HG03039 (cell line): Measurements from ENCODE around the gene IL10.
"Not testable (repeated sequence)": the region's sequence is repeated elsewhere in the genome, so short reads cannot be mapped to it uniquely, and the experiment has no call there.

ENCODE experiments used
- ATAC-seq: cut with Tn5 transposase; IDR thresholded peaks from one replicate; pipeline ENCODE4 v1.9.1; 2021; ENCODE audit warnings: mild to moderate bottlenecking, moderate library complexity; ENCODE audit not compliant: unreplicated experiment

IL10 gene

GRCh38 chr1:206768472-206769303, 3.6 kb downstream of the IL10 start:
- ATAC-seq: peak; percentile 1

GRCh38 chr1:206766251-206766856, 5.9 kb downstream of the IL10 start:
- peak; percentile 43 for ATAC-seq

- ATAC-seq: not testable (repeated sequence)
Measured at GRCh38 chr1:206765771-206766170, 6.5 kb downstream of the IL10 start.

- ATAC-seq: not testable (repeated sequence)
Measured at GRCh38 chr1:206762741-206763364, 9.4 kb downstream of the IL10 start.

- no peak for ATAC-seq
Measured at GRCh38 chr1:206761159-206761768, 11.0 kb downstream of the IL10 start.

- no peak for ATAC-seq
Measured at GRCh38 chr1:206760590-206760989, 11.7 kb downstream of the IL10 start.

GRCh38 chr1:206757524-206758266, 14.6 kb downstream of the IL10 start:
- ATAC-seq: no peak

DNA sequence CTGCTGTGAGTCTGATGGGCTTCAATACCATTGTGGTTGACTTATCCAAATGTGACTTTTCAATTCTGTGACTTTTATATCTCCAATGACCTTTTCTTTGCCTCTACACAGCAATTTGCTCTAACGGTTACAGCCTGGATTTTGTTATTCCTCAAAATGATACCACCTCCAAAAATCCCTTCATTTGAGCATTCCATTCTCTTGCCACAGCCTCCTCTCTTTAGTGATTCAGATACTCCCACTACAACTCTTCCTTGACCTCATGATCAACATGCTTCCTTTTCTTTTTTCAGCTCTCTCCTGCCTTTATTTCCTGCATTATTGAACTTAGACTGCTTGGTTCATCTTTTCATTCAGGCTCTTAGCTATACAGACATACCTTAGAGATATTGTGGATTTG, 18.3 kb downstream of the IL10 start:
- no peak for ATAC-seq

GRCh38 chr1:206753141-206753540, 19.2 kb downstream of the IL10 start:
- no peak for ATAC-seq

GRCh38 chr1:206752481-206752880, 19.8 kb downstream of the IL10 start:
- no peak for ATAC-seq

GRCh38 chr1:206751891-206752290, 20.4 kb downstream of the IL10 start:
- no peak for ATAC-seq

- ATAC-seq: no peak
Measured at GRCh38 chr1:206748348-206749030, 23.8 kb downstream of the IL10 start.

DNA sequence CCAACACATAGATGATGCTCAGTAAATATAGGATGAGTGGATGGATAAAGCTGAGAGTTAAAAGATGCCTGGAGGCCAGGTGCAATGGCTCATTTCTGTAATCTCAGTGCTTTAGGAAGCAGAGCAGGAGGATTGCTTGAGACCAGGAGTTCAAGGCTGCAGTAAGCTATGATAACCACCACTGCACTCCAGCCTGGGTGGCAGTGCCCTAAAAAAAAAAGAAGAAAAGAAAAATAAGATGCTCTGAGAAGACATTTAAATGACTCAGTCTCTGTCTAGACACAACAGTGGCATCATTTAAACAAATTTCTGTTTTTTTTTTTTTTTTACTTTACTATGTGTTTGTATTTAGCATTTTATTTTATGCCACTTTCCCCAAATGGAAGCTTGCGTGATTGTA, 27.0 kb downstream of the IL10 start:
- no peak for ATAC-seq

DNA sequence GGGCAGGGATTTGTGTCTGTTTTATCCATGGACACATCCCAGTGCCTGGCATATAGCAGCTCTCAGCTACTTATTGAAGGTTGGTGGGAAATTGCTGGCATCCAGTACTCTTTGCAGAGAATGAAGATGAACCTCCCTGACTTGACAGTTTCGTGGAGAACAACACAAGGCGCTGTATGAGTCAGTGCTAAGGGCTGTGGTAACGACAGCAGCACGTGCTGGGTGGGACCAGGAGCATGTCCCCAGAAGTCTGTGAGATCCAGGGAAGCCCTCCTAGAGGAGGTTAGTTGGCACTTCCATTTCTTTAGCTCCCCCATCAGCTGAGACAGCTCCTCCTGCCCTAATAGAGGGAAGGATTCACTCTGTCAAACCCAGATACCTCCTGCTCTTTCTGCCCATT, 27.6 kb downstream of the IL10 start:
- ATAC-seq: no peak

DNA sequence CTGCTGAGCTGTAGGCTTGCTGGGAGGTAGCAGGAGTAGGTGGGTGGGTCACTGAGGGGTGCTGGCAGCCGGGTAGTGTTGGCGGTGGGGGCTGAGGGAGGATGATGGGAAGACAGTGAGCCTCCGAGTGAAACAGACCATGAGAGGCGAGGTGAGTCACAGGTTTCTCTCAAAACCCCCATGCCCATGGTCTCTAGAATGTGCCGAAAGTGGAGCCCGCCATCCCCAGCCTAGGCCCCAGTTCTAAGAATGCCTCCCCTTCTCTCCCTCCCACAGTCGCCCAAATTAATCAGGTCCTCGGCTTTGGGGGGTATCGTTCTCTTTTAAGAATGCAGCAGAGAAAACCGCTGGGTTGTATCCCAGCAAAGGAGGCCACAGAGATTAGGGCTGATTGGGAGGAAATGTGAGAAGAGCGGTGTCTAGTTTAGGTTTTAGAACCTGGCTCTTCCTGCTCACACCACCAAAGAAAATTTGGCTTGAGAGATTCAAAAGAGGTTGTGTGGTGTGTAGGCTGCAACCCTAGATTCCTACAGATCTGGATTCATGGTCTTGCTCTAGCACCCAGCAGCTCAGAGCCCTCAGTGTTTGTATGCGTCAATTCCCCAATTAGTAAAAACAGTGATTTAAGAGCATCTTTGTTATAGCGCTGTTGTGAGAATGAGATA, 29.4 kb downstream of the IL10 start:
- no peak for ATAC-seq

- ATAC-seq: no peak
Measured at GRCh38 chr1:206741142-206741701, 31.1 kb downstream of the IL10 start.

- peak; percentile 67 for ATAC-seq
Measured at GRCh38 chr1:206739411-206740076, 32.8 kb downstream of the IL10 start.

DNA sequence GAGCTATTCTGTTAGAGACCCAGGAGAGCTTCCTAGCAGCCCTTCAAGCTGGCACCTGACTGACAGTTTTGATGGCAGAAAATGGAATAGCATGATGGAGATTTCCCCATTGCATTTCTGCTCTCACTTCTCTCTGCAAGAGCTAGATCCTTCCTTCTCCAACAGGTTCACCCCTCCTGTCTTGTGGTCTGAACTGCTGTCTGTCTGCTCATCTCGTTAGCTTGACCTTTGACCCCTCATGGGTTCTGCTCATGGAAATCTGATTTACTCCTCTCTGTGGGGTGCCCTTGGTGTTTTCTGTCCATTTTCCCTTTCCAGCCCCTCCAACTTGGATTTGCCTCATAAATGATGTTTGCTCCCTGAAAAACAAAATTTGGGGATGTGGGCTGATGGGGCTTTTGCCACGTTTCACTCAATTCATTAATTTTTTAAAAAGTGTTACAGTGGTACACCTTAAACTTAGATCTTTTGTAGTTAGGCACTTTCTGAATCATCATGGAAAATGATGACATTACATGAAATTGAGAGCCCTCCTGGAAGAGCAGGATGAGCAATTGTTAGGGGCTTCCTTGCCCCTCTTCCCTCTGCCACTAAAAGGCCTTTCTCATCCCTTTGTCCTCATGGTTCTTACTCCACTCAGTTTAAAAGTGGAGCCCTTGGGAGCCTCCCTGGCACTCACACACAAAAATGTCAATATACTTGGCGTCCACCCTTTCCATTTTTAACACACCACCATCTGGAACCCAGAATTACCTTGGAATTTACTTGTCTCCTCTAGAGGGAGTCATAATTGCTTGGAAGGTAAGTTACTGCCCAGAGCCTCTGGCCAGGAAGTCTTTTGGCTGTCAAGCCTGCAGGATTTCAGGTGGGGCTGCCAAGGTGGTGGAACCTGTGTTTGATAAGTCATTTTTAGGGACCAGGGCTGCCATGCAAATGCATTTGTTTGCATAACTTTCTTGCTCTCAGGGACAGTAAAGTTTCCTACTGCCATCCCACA, 33.6 kb downstream of the IL10 start:
- no peak for ATAC-seq
